Erythroblast (primary cell): ENCODE data around the gene RPL10A.

ENCODE experiments used
- GATA1 ChIP-seq: IDR thresholded peaks from 2 replicates; pipeline ENCODE4 v1.6.1; 2011; ENCODE audit warnings: low read depth, mild to moderate bottlenecking, control low read depth, low read length, moderate library complexity
- POLR2A ChIP-seq: IDR thresholded peaks from 2 replicates; pipeline ENCODE4 v1.6.1; 2011; ENCODE audit warnings: mild to moderate bottlenecking, low read length

GRCh38 chr6:35427851-35428321, 40.3 kb upstream of the RPL10A start:
- TF ChIP-seq POLR2A (no peak), GATA1 (no peak)
